ENCODE measurements around the gene AEN.

Gene AEN

DNA sequence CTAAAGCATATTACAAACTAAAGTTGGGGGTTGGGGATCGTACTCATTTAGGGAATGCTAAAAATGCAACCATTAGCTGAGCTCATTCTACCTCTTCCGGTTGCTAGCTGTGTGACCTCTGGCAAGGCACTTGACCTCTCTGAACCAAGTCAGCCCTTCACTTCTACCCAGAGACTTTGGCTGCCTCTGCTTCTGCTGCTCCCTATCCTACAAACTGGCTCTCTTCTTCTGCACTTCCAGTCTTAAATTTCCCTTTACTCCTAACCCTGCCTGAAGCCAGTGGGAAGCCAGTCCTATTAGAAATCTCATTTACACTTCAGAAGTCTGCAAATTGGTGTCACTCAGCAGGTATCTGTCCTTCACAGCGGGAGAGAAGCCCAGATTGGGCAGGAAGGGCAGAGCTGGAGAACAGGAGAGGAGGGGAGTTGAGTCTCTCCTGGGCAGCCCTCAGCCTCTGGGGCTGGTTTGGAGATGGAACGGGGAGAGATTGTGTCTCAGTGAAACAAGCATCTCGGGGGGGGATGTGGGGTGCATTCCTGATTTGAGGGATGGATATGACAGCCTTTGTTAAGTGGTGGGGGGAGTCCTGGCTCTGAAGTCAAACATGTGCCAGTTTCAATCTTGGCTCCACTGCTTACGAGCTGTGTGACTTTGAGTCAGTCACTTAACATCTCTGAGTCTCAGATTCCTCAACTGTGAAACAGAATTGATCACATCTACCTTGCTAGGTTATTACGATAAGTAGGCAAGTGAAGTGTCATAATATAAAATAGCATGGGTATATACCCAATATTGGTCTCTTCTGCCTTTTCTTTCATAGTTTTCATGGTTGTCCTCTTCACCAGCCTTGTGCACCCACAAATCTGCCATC lies 7.8 kb upstream of the AEN start:
- DNase-seq: no peak

DNA sequence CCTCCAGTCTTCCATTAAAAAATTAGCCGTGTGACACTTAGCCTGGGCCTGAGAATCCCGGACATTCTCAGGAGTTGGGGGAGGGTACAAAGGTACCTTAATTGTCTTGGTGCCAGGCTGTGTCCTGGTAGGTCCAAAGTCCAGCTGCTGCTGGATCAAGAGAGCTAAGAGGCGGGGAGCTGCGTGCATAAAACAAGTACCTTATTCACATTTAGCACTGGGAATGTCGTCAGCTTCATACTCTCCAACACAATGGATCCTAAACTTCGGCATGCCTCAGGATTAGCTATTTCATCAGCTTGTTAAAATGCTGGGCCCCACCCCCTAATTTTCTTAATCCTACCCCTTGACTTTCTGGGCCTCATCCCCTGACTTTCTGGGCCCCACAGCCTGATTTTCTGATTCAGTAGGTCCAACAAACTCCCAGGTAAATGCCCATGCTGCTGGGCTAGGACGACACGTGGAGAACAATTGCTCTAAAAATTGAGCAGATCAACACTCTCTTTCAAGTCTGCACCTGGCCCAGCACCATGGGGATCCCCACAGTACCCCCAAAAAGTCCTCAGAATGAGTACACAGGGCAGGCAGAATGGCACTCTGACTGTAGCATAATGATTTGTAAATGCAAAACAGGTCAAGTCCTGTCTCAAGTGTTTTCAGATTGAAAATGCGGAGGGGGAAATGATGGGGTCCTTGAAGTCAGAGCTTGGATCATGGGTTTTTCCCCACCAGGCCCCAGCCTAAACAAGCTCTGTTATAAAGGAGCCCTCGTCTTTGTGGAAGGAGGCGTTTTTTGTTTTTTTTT lies 5.6 kb upstream of the AEN start:
- DNase-seq: no peak

- DNase-seq: no peak
These were observed 4.9 kb upstream of the AEN start for GRCh38 chr15:88616240-88616639.

DNA sequence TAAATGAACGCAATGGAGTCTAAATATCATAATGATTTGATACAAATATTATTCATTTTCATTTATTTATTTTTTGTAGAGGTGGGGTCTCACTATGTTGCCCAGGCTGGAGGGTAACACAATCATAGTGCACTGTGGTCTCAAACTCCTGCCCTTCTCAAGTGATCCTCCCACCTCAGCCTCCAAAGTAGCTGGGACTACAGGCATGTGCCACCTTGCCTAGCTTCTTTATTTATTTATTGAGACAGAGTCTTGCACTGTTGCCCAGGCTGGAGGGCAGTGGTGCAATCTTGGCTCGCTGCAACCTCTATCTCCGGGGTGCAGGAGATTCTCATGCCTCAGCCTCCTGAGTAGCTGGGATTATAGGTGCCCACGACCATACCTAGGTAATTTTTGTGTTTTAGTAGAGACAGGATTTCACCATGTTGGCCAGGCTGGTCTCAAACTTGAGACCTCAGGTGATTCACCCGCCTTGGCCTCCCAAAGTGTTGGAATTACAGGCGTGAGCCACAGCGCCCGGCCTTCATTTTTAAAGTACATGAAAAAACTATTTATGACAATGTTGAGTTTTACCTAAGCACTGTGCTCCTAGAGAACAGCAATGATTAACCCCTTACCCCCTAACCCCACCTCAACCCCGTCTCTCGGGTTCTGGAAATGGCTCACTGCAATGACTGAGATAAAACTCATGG lies 4.0 kb upstream of the AEN start:
- no peak for DNase-seq

DNA sequence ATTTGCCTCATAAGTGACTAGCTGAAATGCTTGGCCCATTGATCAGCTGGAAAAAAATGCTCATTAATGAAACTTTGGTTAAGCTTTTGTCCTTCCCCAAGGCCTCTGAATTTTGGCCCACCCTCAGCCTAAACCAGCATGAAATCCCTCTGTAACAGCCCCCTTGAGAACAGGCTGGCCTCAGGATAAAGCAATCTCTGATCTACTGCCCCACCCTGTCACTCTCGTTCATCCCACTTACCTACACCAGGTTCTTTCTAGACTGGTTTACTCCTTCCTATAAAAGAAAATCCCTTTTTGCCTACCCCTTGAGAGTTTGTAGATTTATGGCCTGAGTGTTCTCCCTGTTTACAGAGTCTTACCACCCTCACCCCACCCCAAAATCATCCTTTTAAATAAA lies 3.4 kb upstream of the AEN start:
- DNase-seq: no peak

- no peak for DNase-seq
These were observed 2.5 kb upstream of the AEN start for GRCh38 chr15:88618686-88619085.

- DNase-seq: no peak
These were observed 1.3 kb upstream of the AEN start for GRCh38 chr15:88619796-88620195.

GRCh38 chr15:88621789-88622604 lies 857 bp downstream of the AEN start:
- DNase-seq: no peak

DNA sequence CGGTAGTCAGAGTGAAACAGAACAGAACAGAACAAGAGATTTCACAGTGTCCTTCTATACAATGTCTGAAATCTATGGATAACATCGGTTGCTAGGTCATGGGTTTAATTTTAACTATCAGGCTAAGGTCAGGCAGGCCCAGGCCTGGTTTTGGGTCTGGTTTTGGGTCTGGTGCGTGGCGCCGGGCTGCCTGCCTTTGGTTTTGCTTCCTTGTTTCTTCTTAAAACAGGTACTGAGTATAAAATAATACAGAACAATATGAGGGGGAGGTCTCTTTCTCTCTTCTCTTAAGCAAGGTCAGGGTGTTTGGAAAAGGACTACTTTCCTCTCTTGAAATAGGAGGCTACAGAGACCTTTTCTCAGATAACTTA lies 1.4 kb downstream of the AEN start:
- no peak for DNase-seq

GRCh38 chr15:88623061-88623460 lies 1.9 kb downstream of the AEN start:
- DNase-seq: no peak

DNA sequence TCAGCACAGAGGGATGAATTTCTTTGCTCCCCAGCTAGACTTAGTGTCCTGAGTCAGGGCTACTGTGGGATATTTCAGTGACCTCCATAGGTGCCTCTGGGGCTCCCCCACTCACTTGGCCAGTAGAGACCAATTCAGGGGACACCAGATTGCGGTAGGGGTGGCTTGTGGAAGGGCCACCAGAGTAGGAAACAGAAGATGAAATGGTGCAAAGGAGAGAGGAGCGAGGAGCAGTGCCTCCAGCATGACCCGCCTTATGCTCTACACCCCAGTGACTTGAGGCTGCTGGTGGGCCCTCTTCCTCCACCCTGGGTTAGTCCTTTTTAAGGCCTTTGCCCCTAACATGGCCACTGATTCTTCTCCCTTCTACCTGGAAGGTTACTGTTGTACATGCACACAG lies 2.5 kb downstream of the AEN start:
- DNase-seq: no peak

DNA sequence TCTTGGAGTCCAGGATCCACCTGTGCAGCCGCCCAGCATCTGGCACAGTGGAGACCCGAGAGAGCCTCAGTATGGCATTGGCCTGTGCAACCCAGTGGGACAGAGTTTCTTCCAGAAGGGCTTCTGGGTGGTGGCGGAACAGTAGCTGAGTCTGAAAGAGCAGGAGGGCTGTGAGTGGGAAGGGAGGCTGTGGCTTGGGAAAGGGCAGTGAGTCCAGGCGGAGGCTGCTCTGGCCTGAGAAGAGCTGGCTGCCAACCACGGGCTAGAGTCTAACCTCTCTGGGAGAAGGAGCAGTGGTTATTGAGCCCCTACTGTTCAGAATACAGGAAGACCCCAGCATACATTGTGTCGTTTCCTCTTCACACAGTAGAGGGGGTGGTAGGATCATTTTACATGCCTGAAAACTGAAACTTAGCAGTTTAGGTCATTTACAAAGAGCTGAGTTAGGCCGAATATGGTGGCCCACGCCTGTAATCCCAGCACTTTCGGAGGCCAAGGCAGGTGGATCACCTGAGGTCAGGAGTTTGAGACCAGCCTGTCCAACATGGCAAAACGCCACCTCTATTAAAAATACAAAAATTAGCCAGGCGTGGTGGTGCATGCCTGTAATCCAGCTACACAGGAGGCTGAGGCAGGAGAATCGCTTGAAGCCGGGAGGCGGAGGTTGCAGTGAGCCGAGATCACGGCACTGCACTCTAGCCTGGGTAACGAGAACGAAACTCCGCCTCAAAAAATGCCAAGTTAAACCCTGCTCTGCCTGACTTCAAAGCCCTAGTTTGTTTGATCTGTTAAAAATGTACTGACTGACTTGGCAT lies 3.2 kb downstream of the AEN start:
- DNase-seq: no peak

DNA sequence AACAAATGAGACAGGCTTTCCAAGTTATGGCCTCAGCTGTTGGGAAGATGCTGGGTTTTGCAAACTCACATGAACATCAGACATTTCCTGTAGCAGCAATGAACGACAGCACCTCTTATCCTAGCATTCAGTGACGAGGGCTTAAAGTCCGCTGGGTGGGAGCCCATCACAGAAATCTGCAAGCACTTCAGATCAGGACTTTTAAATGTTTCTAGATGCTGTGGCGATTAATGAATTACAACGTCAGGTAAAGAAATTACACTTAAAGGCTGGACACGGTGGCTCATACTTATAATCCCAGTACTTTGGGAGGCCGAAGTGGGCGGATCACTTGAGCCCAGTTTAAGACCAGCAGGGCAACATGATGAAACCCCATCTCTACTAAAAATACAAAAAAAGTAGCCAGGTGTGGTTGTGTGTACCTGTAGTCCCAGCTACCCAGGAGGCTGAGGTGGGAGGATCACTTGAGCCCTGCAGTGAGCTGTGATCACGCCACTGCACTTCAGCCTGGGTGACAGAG lies 3.9 kb downstream of the AEN start:
- no peak for DNase-seq

GRCh38 chr15:88625943-88626741 lies 5.0 kb downstream of the AEN start:
- DNase-seq: no peak

- DNase-seq: no peak
These were observed 6.3 kb downstream of the AEN start for GRCh38 chr15:88627463-88627862.

DNA sequence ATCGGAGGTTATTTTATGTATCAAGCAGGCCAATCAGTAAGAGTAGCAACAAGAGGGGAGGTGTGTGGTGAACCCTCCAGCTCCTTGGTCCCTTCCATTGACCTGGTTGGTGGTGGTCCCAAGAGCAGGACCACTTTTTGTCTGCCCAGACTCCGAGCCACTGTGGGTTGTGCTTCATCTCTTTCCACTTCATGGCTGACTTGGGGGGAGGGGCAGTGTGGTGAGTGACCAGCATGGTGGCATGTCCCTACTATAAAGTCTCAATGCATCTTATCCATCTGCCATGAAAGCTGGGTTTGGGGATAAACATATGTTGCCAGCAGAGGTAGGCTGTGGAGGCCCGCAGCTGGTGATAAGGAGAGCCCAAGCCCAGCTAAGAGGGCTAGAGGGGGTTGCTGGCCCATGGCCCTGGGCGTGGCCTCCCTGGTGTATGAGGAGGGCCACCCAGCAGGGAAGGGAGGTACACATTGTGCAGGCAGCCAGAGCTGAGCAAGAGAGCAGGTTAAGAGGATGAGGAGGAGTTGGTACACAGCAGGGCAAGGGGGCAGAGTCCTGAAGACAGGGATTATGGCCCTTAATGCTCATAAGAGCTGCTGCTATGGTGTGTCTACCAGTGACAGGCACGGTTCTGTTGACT lies 7.0 kb downstream of the AEN start:
- no peak for DNase-seq

- no peak for DNase-seq
These were observed 7.9 kb downstream of the AEN start for GRCh38 chr15:88629071-88629470.

GRCh38 chr15:88630141-88630721 lies 9.1 kb downstream of the AEN start:
- no peak for DNase-seq

DNA sequence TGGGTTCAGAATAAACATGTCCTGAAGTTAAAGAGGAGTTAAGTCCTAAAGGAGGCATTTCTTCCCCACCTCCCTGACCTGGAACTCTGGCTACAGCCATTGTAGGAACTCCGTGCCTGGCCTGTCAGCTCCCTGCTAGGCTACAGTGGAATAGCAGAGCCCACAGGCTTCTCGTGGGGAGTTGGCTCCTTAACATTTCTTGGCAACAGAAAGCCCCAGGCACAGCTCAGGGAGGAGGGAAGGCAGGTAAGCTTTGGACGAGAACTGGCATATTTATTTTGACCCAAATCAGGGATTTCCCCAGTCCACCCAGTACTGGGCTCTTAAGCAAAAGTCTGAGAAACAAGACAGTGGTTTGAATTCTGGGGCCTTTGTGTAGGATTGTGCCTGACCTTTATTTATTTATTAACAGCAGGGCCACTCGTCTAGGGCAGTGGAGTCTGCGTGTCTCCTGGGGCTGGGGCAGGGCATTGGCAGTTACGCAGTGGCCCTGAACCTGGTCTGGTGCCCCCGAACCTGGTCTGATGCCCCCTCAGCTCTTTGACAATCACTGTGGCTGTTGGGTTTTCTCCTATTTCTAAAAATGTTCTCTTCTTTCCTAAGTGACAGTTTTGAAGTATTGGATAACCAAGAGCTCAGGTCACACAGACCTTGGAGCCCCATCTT lies 9.8 kb downstream of the AEN start:
- DNase-seq: no peak

Measured in NCI-H1930 (cell line).